Erythroblast (primary cell): Measurements from ENCODE around the gene CAMKK1.

Experiments used
- DNase-seq, 2 experiments: peaks; one replicate each; lab custom pipeline; 2025; lab: John Stamatoyannopoulos, UW
- GATA1 ChIP-seq: IDR thresholded peaks from 2 replicates; pipeline ENCODE4 v1.6.1; 2011; ENCODE audit warnings: low read depth, mild to moderate bottlenecking, control low read depth, low read length, moderate library complexity
- POLR2A ChIP-seq: IDR thresholded peaks from 2 replicates; pipeline ENCODE4 v1.6.1; 2011; ENCODE audit warnings: mild to moderate bottlenecking, low read length

CAMKK1 gene

DNA sequence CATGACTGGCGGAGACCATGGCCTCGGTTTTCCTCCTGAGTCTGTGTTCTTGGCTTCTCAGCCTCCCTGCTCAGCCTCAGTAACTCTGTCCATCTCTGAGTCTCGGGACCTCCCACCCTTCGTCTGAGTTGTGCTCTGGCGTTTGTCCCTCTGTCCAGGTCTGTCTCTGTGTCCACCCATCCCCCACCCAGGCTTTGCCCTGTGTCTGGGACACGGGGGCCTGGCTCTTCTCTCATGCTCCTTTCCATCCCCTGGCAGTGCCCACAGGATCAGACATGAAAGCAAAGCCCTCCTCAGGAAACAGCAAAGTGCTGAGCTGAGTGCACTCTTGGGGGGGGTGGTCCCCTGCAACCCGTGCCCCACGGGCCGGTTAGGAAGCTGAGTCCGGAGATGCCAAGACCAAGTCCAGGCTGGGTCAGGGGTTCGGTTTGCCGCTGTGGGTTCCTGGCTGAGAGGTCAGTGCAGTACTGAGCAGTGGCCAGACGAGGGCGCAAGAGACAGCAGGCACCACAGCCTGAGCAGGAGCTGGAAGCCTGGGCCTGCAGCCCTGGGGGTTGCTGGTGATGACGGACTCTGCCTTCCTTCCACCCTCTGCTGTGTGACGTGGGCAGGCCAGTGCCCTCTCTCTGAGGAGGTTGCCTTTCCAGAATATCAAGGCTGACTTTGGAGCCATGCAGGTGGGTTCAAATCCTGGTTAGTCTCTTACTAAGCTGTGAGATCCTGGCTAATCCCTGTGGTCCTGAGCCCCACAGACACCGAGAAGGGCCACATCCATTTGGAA lies 20.9 kb upstream of the CAMKK1 start:
- DNase-seq, result peak; percentile 69 to 86
- no peak for TF ChIP-seq POLR2A
- TF ChIP-seq GATA1, result no peak

DNA sequence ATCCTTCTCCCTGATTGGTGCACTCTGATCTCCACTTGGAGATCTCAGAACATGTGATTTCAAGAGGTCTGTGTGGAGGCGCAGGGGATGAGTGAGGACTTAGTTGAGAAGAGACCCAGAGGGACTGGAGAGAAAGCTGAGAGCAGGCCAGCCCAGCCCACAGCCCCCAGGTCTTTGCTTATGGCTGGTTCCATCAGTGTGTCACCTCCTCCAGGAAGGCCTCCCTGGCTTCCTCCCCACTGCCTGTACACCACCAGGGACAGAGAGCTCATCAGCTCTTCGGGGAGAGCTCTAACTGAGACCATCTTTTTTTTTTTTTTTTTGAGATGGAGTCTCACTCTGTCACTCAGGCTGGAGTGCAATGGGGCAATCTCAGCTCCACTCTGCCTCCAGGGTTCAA lies 20.0 kb upstream of the CAMKK1 start:
- DNase-seq, result no peak

DNA sequence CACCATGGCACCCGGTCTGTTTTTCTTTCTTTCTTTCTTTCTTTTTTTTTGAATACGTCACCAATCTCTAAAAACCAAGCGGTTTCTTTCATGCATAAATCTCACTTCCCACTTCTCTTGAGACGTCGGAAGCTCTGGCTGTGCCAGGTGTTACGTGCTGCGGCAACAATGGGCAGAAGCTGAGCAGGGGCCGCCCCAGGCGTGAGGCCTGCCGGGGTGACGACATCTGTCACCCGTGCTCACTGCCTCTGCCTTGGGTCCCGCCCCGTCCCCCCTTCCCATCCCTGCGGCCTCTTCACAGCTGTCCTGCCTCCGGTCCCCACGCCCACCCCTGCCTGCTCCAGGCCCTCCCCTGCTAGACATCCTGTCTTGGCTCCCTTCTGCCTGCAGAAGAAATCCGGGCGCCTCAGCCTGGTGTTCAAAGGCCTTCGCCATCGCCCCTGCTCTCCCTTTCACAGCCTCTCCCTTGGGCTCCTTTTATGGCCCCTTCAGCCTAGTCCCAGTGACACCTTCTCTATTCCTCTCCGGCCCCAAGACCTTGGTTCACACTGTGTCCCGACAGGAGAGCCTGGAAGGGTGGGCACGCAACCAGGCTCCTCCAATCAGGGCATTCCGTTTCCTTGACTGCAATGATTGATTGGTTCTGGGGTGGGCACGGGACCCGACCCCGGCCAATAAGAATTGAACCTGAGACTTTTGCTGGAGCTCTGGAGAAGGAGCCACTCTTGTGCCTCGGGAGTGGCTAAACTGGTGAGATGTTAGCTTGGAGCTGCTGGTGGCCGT lies 18.6 kb upstream of the CAMKK1 start:
- no peak for DNase-seq
- TF ChIP-seq GATA1, result no peak
- TF ChIP-seq POLR2A, result no peak

More for the DNA sequence above, 20.0 kb upstream of the CAMKK1 start:
- TF ChIP-seq GATA1, result no peak
- TF ChIP-seq POLR2A, result no peak

DNA sequence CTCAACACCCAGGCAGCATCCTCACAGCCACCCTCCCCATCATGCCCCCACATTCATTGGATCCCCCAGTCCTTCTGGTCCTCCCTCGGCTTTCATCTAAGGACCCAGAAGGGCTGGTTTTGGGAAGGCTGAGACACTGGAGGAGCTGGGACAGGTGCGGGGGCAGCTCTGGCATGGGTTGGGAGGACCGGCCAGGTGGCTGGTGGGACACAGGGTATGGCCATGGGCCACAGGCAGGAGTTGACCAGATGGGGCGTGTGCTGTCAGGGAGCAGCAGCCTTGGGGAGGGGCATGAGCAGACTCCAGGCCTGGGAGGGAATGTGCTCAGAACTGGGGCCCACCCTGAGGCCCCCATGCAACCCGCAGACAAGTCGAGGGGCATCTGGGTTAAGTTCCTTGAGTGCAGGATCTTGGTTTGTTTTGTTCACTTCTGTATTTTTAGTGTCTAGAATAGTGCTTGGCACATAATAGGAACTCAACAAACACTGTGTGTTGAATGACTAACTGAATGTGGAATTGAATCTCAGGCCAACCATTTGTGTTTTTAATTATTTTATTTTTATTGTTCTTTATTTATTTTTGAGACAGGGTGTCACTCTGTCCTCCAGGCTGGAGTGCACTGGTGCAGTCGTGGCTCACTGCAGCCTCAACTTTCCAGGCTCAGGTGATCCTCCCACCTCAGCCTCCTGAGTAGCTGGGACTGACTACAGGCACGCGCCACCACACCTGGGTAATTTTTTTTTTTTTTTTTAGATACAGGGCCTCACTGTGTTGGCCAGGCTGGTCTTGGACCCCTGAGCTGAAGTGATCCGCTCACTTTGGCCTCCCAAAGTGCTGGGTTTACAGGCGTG lies 17.8 kb upstream of the CAMKK1 start:
- DNase-seq, result no peak
- TF ChIP-seq POLR2A (no peak), GATA1 (no peak)

GRCh38 chr17:3909257-3909656 lies 16.4 kb upstream of the CAMKK1 start:
- no peak for TF ChIP-seq GATA1
- no peak for TF ChIP-seq POLR2A
- no peak for DNase-seq

GRCh38 chr17:3907483-3908216 lies 14.8 kb upstream of the CAMKK1 start:
- TF ChIP-seq POLR2A (peak; percentile 15), GATA1 (no peak)
- DNase-seq, result no peak

DNA sequence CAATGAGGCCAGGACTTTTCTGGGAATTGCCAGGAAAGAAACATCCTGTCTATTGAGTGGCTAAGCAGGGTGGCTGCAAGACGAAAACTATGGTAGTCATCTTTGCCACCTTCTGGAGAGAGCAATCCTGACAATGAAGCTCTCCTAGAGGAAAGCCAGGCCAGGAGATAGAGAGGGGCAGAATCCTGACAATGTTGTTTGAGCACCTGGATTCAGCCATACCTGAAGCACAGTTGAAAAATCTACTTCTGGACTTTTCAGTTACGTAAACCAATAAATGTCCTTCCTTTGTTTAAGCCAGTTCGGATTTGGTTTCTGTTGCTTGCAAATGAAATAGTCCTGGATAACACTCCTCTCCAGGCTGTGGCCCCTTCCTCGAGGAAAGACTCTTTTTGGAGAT lies 14.0 kb upstream of the CAMKK1 start:
- peak; percentile 1 for TF ChIP-seq POLR2A
- no peak for TF ChIP-seq GATA1
- DNase-seq, result no peak

DNA sequence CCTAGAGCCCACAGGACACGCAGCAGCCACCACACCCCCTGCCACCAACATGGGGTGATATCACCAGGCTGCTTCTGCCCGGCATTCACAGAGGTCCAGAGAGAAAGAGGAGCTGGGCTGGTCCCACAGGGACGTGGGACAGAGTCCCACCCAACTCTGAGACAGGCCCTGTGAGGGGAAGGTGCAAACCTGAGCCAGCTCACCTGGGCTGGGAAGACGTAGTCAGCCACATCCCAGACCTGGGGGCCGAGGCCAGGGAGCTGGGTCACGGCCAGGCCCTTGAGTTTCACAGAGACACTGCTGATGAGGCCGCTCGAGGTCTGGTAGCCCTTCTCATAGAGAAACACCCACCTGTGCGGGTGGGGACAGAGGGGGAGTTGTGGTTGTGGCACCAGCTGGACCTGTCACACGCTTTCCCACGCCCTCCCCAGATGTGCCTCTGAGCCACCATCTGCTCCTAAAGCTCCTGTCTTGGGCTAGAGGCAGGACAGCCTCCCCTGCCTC lies 12.2 kb upstream of the CAMKK1 start:
- TF ChIP-seq GATA1, result no peak
- TF ChIP-seq POLR2A, result no peak
- no peak for DNase-seq

DNA sequence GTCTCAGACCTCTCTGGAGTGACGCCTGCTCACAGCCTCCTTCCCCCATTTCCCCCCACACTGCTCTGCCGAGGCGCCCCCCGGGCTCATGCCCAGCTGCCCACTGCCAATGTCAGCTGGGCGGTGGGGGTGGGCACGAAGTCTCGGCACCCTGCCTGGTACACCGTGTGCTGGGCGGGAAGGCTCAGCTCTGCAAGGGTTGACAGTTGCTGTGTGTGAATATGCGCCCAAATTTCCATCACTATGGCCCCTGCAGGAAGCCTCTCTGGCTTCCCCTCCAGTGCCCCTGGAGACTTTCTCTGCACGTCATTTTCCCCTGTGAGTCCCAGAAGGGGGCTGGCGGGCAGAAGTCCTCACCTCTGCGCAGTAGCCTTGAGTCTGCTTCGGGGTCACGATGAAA lies 11.6 kb upstream of the CAMKK1 start:
- no peak for DNase-seq
- TF ChIP-seq GATA1, result no peak
- no peak for TF ChIP-seq POLR2A

- no peak for DNase-seq
- TF ChIP-seq GATA1 (no peak), POLR2A (no peak)
These were observed 11.0 kb upstream of the CAMKK1 start for GRCh38 chr17:3903881-3904290.

DNA sequence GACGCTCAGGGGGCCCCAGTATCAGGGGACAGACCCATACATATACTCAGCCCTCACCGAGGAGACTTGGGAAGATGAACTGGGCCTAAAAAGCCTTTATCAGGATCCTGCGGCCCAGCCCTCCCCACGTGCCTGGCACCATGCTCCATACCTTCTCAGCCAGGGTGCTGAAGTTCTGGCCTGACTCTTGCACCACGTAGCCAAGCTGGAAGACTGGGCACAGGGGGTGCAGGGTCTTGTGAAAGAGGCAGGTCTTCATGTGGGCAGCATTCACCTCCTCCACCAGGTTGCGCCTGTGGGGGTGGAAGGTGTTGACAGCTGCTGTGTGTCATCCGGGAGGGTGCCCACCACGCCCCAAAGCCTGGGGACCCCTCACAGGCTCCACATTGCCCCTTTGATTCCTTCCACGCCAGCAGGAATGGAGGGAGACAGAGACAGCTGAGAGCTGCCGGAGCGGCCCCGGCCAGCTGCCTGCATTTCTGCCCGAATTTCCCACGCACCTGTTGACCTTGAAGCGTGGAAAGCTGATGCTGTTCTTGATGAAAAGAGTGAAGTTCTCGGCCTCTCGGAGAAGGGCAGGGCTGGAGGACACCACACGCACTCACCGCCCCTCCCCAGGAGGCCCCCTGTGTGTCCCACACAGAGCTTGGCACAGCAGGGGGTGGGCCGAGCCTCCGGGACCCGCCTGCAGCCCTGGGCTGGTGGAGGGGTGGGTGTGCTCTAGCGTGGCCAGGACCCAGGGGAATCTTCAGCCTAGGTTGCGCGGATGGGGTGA lies 10.4 kb upstream of the CAMKK1 start:
- TF ChIP-seq POLR2A, result no peak
- no peak for TF ChIP-seq GATA1
- no peak for DNase-seq

DNA sequence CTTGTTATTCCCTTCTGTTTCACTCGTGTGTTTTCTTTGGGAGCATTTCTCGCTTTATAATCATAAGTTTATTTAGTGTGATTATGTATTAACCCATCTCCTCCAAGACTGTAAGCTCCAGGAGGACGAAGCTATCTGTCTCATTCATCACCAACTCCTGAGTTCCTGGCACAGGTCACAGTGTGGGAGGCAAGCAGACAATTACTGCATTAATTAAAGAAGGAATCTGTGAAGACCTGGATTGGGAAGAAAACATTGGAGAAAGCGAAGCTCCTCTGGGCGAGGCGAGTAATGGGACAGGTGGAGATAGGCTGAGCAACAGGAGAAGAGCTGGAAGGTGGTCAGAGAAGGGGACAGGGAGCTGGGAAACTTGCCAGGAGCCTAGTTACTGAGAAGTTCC lies 7.8 kb upstream of the CAMKK1 start:
- TF ChIP-seq POLR2A (no peak), GATA1 (no peak)
- DNase-seq, result no peak
